Measurements from ENCODE around the gene CENATAC. TPM values are rescaled to one million over a fixed set of nuclear protein-coding genes. Genes with fewer than 3 reads are reported as not detected.
A peak's percentile ranks its signal among the peaks of the same experiment; 100 is the strongest.

The CENATAC gene
- total RNA-seq, 2 experiments from 2014 or later = 47.7 to 60.6 TPM

DNA sequence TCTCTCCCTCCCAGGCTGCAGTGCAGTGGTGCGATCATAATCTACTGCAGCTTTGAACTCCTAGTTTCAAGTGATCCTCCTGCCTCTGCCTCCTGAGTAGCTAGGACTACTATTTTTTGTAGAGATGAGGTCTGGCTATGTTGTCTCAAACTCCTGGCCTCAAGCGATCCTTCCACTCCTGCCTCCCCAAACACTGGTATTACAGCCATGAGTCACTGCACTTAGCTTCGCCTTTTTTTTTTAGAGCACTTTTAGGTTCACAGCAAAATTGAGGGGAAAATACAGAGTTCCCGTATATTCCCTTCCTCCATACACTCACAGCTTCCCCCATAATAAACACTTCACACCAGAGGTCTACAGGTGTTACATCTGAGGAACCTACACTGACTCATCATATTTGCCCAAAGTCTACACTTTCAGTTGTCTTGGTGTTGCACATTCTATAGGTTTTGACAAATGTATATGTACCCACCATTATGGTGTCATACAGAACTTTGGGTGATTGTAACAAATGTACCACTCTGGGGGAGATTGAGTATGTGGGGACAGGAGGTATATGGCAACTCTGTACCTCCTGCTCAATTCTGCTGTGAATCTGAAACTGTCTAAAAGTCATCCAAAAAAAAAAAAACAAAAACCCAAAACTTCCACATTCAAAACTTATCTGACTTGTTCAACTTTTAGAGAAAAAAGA lies 44.0 kb downstream of the CENATAC start:
- Histone ChIP-seq H3K4me3 (ENCODE audit: low read depth, low read length, poor library complexity, severe bottlenecking) (no peak overlapping the region), H3K9me2 (ENCODE audit: insufficient read depth, low read length) (no peaks in the 10 kb centered on the region), H3K4me1 (ENCODE audit: insufficient read depth, low read length, poor library complexity, severe bottlenecking) (no peaks in the 10 kb centered on the region), H3K9me3 (ENCODE audit: low read length) (no peaks in the 10 kb centered on the region), H2AFZ (ENCODE audit: low read length) (no peak overlapping the region), H4K20me1 (ENCODE audit: insufficient read depth, low read length) (no peaks in the 10 kb centered on the region), H3K79me2 (ENCODE audit: insufficient read depth, low read depth, low read length) (no peaks in the 10 kb centered on the region), H3K4me2 (ENCODE audit: low read length) (no peak overlapping the region), H3K27ac (ENCODE audit: low read depth, low read length, poor library complexity, severe bottlenecking) (no peak overlapping the region), H3K36me3 (ENCODE audit: insufficient read depth, low read length) (peaks cover 23% of the 10 kb centered on the region)
- no TSS peak for BruUV-seq (replicated peaks)
- POLR2A ChIA-PET = interaction anchor here (0.6 to 1.4 kb wide), 4 partner anchors 14 to 279 kb away, joined by 4 to 6 read pairs (median 4); partner anchors contain the start of gene HYOU1
- intact Hi-C loops (cut with micrococcal nuclease; ENCODE audit: unreplicated experiment) = no loop called here
- no peak for TF ChIP-seq EZH2phosphoT487 (IDR thresholded peaks at IDR 0.05; ENCODE audit: borderline replicate concordance, low read depth, low read length)
- TF ChIP-seq, protein P1, sequence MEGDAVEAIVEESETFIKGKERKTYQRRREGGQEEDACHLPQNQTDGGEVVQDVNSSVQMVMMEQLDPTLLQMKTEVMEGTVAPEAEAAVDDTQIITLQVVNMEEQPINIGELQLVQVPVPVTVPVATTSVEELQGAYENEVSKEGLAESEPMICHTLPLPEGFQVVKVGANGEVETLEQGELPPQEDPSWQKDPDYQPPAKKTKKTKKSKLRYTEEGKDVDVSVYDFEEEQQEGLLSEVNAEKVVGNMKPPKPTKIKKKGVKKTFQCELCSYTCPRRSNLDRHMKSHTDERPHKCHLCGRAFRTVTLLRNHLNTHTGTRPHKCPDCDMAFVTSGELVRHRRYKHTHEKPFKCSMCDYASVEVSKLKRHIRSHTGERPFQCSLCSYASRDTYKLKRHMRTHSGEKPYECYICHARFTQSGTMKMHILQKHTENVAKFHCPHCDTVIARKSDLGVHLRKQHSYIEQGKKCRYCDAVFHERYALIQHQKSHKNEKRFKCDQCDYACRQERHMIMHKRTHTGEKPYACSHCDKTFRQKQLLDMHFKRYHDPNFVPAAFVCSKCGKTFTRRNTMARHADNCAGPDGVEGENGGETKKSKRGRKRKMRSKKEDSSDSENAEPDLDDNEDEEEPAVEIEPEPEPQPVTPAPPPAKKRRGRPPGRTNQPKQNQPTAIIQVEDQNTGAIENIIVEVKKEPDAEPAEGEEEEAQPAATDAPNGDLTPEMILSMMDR (conservative IDR thresholded peaks at IDR 0.05; ENCODE audit: low read length) = no peak
- DNase-seq (ENCODE audit: low spot score) = no peak
- CTCF ChIA-PET (ENCODE audit: unreplicated experiment) = no interaction called here

- no peaks in the 10 kb centered on the region for H3K9me2 ChIP-seq (ENCODE audit: insufficient read depth, low read length)
- intact Hi-C loops (cut with micrococcal nuclease; ENCODE audit: unreplicated experiment) = no loop called here
- H3K36me3 ChIP-seq (ENCODE audit: insufficient read depth, low read length) = peaks cover 32% of the 10 kb centered on the region
- no peak overlapping the region for H2AFZ ChIP-seq (ENCODE audit: low read length)
- no peaks in the 10 kb centered on the region for H3K79me2 ChIP-seq (ENCODE audit: insufficient read depth, low read depth, low read length)
- no peaks in the 10 kb centered on the region for H3K4me1 ChIP-seq (ENCODE audit: insufficient read depth, low read length, poor library complexity, severe bottlenecking)
- ChIA-PET POLR2A (interaction anchor here (0.6 to 0.7 kb wide), 3 partner anchors 18 to 278 kb away, joined by 4 to 5 read pairs (median 4); no protein-coding TSS in a partner anchor), CTCF (ENCODE audit: unreplicated experiment) (no interaction called here)
- no peak overlapping the region for H3K27ac ChIP-seq (ENCODE audit: low read depth, low read length, poor library complexity, severe bottlenecking)
- BruUV-seq (replicated peaks) = no TSS peak
- no peaks in the 10 kb centered on the region for H3K9me3 ChIP-seq (ENCODE audit: low read length)
- no peaks in the 10 kb centered on the region for H4K20me1 ChIP-seq (ENCODE audit: insufficient read depth, low read length)
- no peak overlapping the region for H3K4me2 ChIP-seq (ENCODE audit: low read length)
- no peak for DNase-seq (ENCODE audit: low spot score)
- no peak overlapping the region for H3K4me3 ChIP-seq (ENCODE audit: low read depth, low read length, poor library complexity, severe bottlenecking)
- TF ChIP-seq, protein P1 (conservative IDR thresholded peaks at IDR 0.05; ENCODE audit: low read length) = no peak
- no peak for TF ChIP-seq EZH2phosphoT487 (IDR thresholded peaks at IDR 0.05; ENCODE audit: borderline replicate concordance, low read depth, low read length)
Observed at GRCh38 chr11:119042927-119043326, 45.0 kb downstream of the CENATAC start.

DNA sequence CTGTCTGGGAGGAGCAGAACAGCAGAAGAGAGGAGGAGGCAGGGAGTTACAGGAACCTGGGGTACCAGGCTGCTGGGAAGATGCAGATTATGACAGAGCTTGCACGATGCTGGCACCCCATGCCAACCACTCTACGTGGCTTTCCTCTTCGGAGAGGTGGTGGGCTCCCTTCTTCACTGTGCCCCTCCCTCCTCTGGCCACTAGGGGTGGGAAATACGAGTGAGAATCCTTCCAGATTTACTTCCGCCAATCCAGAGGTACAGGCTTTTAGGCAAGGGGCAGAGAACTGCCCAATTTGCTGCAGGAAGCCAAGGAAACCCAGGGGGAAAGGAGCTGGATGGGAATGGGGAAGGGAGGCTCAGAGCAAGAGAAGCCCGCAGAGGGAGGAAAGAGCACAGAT lies 46.8 kb downstream of the CENATAC start:
- no TSS peak for BruUV-seq (replicated peaks)
- ChIA-PET POLR2A (interaction anchor here (0.5 to 0.6 kb wide), 2 partner anchors 77 kb away, joined by 3 read pairs; partner anchors contain the start of gene HINFP), CTCF (ENCODE audit: unreplicated experiment) (no interaction called here)
- no peaks in the 10 kb centered on the region for H3K9me3 ChIP-seq (ENCODE audit: low read length)
- H2AFZ ChIP-seq (ENCODE audit: low read length) = no peak overlapping the region
- no peak for TF ChIP-seq EZH2phosphoT487 (IDR thresholded peaks at IDR 0.05; ENCODE audit: borderline replicate concordance, low read depth, low read length)
- TF ChIP-seq, protein P1 (conservative IDR thresholded peaks at IDR 0.05; ENCODE audit: low read length) = peak; percentile 66
- no peaks in the 10 kb centered on the region for H3K9me2 ChIP-seq (ENCODE audit: insufficient read depth, low read length)
- DNase-seq (ENCODE audit: low spot score) = no peak
- intact Hi-C loops (cut with micrococcal nuclease; ENCODE audit: unreplicated experiment) = no loop called here
- no peaks in the 10 kb centered on the region for H4K20me1 ChIP-seq (ENCODE audit: insufficient read depth, low read length)
- H3K4me2 ChIP-seq (ENCODE audit: low read length) = no peak overlapping the region
- no peak overlapping the region for H3K27ac ChIP-seq (ENCODE audit: low read depth, low read length, poor library complexity, severe bottlenecking)
- H3K36me3 ChIP-seq (ENCODE audit: insufficient read depth, low read length) = peaks cover 50% of the 10 kb centered on the region
- H3K79me2 ChIP-seq (ENCODE audit: insufficient read depth, low read depth, low read length) = no peaks in the 10 kb centered on the region
- no peaks in the 10 kb centered on the region for H3K4me1 ChIP-seq (ENCODE audit: insufficient read depth, low read length, poor library complexity, severe bottlenecking)
- H3K4me3 ChIP-seq (ENCODE audit: low read depth, low read length, poor library complexity, severe bottlenecking) = no peak overlapping the region
